Spinal cord (tissue), 10 donors: ENCODE data around the gene ARFRP1. TPM values are rescaled to one million over a fixed set of nuclear protein-coding genes. Genes with fewer than 3 reads are reported as not detected.

Source experiments
- DNase-seq, 6 donors: peaks; one replicate each; pipeline versions ENCODE4 v3.0.0 to v3.0.0-alpha.2; 2013 to 2015; ENCODE audit warnings: low spot score in 6 of 6, low read depth in 4 of 6
- H3K27ac ChIP-seq: one replicate; pipeline ENCODE4 v1.5.1; 2013; ENCODE audit warnings: low read depth, low read length, control low read depth
- H3K27me3 ChIP-seq: one replicate; pipeline ENCODE4 v1.6.1; 2013; ENCODE audit warnings: low read length; ENCODE audit not compliant: control insufficient read depth, insufficient read depth
- H3K36me3 ChIP-seq: one replicate; pipeline ENCODE4 v1.6.1; 2013; ENCODE audit warnings: low read length; ENCODE audit not compliant: control insufficient read depth, insufficient read depth
- H3K4me1 ChIP-seq: one replicate; pipeline ENCODE4 v1.6.1; 2013; ENCODE audit warnings: low read length; ENCODE audit not compliant: control insufficient read depth, insufficient read depth
- H3K4me3 ChIP-seq: one replicate; pipeline ENCODE4 v1.5.1; 2013; ENCODE audit warnings: low read depth, low read length, control low read depth
- H3K9me3 ChIP-seq: one replicate; pipeline ENCODE4 v1.6.1; 2013; ENCODE audit warnings: low read length; ENCODE audit not compliant: control insufficient read depth, insufficient read depth
- WGBS: methylation state at CpG from one replicate; pipeline ENCODE4 v1.1.5; 2013; ENCODE audit warnings: missing lambda C conversion rate; ENCODE audit not compliant: insufficient coverage; 5-methylcytosine and 5-hydroxymethylcytosine counted together
- polyA plus RNA-seq, 2 donors: library from polyadenylated mRNA; unstranded; fragments of 120-200 nt; gene quantifications; one replicate each; pipeline ENCODE4 v1.2.1, GENCODE V29; 2013; ENCODE audit not compliant: insufficient read length in 2 of 2
- total RNA-seq, 2 donors: library from RNA; depleted of rRNA in 1 of 2; stranded (reverse); fragments of 120-200 nt in 1 of 2; fragments of >200 nt in 1 of 2; gene quantifications; one replicate each; pipeline versions ENCODE4 v1.2.3 to v1.2.4, GENCODE V29; 2013 to 2014
- donor health status: healthy.

The ARFRP1 gene
- total and polyA plus RNA-seq, 4 donors: 19.5 to 57.8 (median 49.3) TPM

DNA sequence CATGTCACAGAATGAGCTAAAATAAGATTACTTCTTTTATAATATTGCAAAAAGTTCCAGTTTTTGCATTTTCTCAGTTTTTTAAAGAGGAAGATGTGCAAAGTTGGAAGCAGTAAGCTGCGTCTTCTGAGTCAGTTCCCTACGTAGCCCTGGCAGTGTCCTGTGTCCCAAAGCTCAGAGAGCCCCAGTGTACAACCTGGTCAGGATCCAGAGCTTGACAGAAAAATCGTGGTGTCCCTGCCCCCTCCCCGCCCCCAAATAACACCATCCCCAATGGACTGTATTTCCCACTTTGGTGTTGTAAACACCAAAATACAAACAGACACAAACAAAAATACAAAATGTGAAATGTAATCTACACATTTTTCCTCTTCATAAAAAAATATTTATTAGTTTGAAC lies 36.4 kb upstream of the ARFRP1 start:
- 89% methylated on average over 2 of the region's 4 CpGs for WGBS
- Histone ChIP-seq H3K36me3 (peaks cover 73% of the 10 kb centered on the region), H3K27ac (no peak overlapping the region)

GRCh38 chr20:63743210-63743970 lies 35.6 kb upstream of the ARFRP1 start:
- Histone ChIP-seq H3K27me3 (no peaks in the 10 kb centered on the region), H3K27ac (no peak overlapping the region), H3K4me1 (peaks cover 26% of the 10 kb centered on the region), H3K4me3 (no peak overlapping the region), H3K36me3 (peaks cover 72% of the 10 kb centered on the region), H3K9me3 (no peaks in the 10 kb centered on the region)
- WGBS: 84% methylated on average over 23 of the region's 31 CpGs
- DNase-seq: no peak

More for the DNA sequence above, 36.4 kb upstream of the ARFRP1 start:
- no peaks in the 10 kb centered on the region for H3K27me3 ChIP-seq
- no peak for DNase-seq
- peaks cover 18% of the 10 kb centered on the region for H3K4me1 ChIP-seq
- no peak overlapping the region for H3K4me3 ChIP-seq
- H3K9me3 ChIP-seq: no peaks in the 10 kb centered on the region

DNA sequence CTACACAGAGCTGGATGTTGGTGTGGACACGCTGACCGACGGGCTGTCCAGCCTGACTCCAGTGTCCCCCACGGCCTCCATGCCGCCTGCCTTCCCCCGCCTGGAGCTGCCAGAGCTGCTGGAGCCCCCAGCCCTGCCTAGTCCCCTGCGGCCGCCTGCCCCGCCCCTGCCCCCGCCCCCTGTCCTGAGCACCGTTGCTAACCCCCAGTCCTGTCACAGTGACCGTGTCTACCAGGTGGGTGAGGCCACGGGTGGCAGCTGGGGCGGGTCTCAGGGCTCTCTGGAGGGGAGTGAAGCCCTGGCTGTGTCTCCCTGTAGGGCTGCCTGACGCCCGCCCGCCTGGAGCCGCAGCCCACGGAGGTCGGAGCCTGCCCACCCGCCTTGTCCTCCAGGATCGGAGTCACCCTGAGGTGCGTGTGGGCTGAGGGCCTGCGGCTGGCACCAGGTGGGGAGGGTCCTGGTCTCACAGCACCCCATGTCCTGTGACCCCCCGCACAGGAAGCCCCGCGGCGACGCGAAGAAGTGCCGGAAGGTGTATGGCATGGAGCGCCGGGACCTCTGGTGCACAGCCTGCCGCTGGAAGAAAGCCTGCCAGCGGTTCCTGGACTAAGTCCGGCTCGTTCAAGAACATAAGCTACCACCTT lies 34.7 kb upstream of the ARFRP1 start:
- 90% methylated on average over 34 of the region's 37 CpGs for WGBS
- Histone ChIP-seq H3K36me3 (peaks cover 72% of the 10 kb centered on the region), H3K4me3 (no peak overlapping the region), H3K27me3 (no peaks in the 10 kb centered on the region), H3K4me1 (peaks cover 30% of the 10 kb centered on the region), H3K9me3 (no peaks in the 10 kb centered on the region), H3K27ac (no peak overlapping the region)
- DNase-seq: no peak

GRCh38 chr20:63741676-63742380 lies 34.1 kb upstream of the ARFRP1 start:
- Histone ChIP-seq H3K27me3 (no peaks in the 10 kb centered on the region), H3K4me3 (no peak overlapping the region)
- WGBS: 90% methylated on average over 28 of the region's 30 CpGs

GRCh38 chr20:63741354-63741675 lies 33.5 kb upstream of the ARFRP1 start:
- 52% methylated on average over 4 of the region's 6 CpGs for WGBS
- DNase-seq: no peak
- peak overlapping the region; percentile 89 for H3K27ac ChIP-seq
- peak overlapping the region; percentile 68 for H3K4me3 ChIP-seq
- H3K9me3 ChIP-seq: no peaks in the 10 kb centered on the region
- H3K27me3 ChIP-seq: no peaks in the 10 kb centered on the region
- H3K36me3 ChIP-seq: peaks cover 75% of the 10 kb centered on the region
- peaks cover 41% of the 10 kb centered on the region for H3K4me1 ChIP-seq

More at GRCh38 chr20:63741676-63742380, 34.1 kb upstream of the ARFRP1 start:
- Histone ChIP-seq H3K27ac (no peak overlapping the region), H3K4me1 (peaks cover 36% of the 10 kb centered on the region), H3K36me3 (peaks cover 75% of the 10 kb centered on the region), H3K9me3 (no peaks in the 10 kb centered on the region)
- no peak for DNase-seq

DNA sequence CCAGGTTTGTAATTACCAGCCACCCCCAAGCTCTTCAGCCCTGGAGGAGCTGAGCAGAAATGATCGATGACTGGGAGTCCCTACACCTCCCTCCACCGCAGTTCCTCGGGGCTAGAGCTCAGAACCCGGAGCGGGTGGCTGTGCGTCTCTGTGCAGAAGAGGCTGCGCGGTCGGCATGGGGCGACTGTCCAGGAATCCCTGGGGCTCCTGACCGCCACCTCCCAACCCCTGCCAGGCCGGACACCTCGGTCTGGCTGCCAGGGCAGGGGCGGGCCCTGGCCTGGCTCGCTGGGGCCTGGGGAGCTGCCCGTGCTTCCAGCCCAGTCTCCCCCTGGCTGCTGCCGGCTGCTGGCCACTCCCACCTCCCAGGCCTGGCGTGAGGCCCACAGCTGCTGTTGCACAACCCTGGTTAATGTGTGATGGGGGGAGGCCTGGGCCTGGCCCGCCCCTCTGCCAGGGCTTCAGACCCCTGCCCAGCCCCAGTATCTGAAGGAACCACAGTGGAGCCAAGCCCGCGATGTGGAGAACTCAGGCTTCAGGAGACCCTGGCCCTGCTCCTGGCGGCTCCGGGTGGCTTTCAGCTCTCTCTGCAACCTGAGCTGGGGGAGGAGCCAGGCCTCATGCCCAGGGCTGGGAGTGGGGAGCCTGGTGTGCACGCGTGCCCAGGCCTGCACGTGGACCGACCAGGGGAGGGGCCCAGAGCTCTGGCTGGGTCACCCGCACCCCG lies 33.0 kb upstream of the ARFRP1 start:
- WGBS: 10% methylated on average over 29 of the region's 29 CpGs
- peak in 4 of 6 donors; percentile 44 to 91 (median 66) for DNase-seq
- Histone ChIP-seq H3K4me3 (peak overlapping the region; percentile 68), H3K27me3 (no peaks in the 10 kb centered on the region), H3K9me3 (no peaks in the 10 kb centered on the region), H3K27ac (peak overlapping the region; percentile 89), H3K4me1 (peaks cover 46% of the 10 kb centered on the region), H3K36me3 (peaks cover 75% of the 10 kb centered on the region)

DNA sequence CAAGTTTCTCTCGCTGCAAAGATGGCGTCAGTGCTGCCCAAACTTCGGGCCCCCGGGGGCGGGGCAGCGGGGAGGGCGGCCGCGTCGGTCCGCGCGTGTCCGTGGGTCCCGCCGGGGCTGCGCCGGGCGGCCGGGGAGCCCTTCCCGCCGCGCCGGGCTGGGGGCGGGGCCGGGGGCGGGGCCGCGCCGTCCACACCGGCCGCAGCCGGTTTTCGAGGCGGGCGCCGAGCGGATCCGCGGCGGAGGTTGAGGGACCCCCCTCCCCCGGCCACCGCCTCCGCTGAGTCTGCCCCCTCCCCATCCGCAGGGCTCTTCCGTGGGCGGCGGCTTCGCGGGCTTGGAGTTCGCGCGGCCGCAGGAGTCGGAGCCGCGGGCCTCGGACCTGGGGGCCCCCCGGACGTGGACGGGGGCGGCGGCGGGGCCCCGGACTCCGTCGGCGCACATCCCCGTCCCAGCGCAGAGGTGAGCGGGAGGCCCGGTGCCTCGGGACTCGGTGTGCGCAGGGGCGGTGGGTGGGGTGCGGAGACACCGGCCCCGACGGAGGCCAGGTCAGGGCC lies 32.4 kb upstream of the ARFRP1 start:
- Histone ChIP-seq H3K27me3 (no peaks in the 10 kb centered on the region), H3K4me1 (peaks cover 53% of the 10 kb centered on the region), H3K27ac (peak overlapping the region; percentile 89), H3K36me3 (peaks cover 75% of the 10 kb centered on the region), H3K9me3 (no peaks in the 10 kb centered on the region), H3K4me3 (peak overlapping the region; percentile 68)
- under 1% methylated on average over 80 of the region's 80 CpGs for WGBS
- peak in 3 of 6 donors; percentile 25 to 64 (median 52) for DNase-seq

DNA sequence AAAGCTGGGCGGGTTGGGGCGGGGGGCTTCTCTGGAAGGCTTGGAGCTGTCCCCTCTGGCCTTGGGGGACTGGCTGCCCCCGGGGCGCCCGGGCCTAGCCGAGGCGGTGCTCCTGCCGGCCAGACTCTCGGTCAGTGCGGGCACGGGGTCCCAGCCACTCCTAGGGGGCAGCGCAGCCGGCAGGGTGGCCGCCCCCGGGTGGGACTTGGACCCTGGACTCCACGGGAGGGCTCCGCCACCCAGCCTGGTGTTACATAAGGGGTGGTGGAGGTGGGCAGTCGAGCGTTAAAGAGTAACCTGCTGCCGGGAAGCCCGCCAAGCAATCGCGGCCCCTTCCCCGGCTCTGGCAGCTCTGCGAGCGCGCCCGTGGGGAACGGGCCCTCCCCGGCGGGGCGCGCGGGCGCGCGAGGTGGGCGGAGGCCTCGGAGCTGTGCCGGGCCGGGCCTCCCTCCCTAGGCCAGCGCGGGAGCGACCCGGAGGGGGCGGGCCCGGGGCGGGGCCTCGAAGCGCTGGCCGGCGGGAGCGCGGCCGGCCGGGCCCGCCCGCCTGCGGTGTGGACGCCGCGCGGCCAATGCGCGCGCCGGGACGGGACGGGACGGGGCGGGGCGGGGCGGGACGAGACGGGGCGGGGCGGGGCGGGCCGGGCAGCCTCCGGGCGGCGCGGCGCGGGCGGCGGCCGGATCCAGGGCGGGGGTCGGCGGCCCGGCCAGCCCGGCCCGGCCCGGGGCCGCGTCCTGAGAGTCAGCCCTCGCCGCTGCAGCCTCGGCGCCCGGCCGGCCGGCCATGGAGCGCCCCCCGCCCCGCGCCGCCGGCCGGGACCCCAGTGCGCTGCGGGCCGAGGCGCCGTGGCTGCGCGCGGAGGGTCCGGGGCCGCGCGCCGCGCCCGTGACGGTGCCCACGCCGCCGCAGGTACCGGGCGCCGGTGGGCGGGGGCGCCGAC lies 31.6 kb upstream of the ARFRP1 start, which contains the start of gene SLC2A4RG:
Gene SLC2A4RG (plus strand): TSS at position 647 of the 940 bp plus-strand sequence. CDS start 137 bp downstream, at position 784.
- Histone ChIP-seq H3K4me3 (peak within 1 kb of the TSS; percentile 68), H3K36me3 (peaks cover 75% of the 10 kb centered on the region), H3K27me3 (no peaks in the 10 kb centered on the region), H3K4me1 (peaks cover 53% of the 10 kb centered on the region), H3K9me3 (no peaks in the 10 kb centered on the region), H3K27ac (peak within 1 kb of the TSS; percentile 89)
- peak in 4 of 6 donors; percentile 63 to 92 (median 76) for DNase-seq
- 1% methylated on average over 130 of the region's 136 CpGs for WGBS
